Right atrium auricular region (tissue), 2 donors: ENCODE measurements around the gene BACH2. TPM values are rescaled to one million over a fixed set of nuclear protein-coding genes. Genes with fewer than 3 reads are reported as not detected.

Experiments used
- DNase-seq: peaks from one replicate; pipeline ENCODE4 v3.0.0-alpha.2; 2019; ENCODE audit warnings: low spot score
- H3K27ac ChIP-seq, 2 donors: fragments of 200-600 bp; sonication (generic); 1 replicate in 1 of 2; 2 replicates in 1 of 2; pipeline ENCODE4 v1.5.1; 2016 to 2019
- H3K27me3 ChIP-seq, 2 donors: fragments of 200-600 bp; sonication (generic); one replicate each; pipeline versions ENCODE4 v1.5.1 to v1.6.0; 2017 to 2019
- H3K36me3 ChIP-seq: fragments of 200-600 bp; sonication (generic); one replicate; pipeline ENCODE4 v1.5.1; 2016
- H3K4me1 ChIP-seq, 2 donors: fragments of 200-600 bp; sonication (generic); one replicate each; pipeline versions ENCODE4 v1.5.1 to v1.6.0; 2017 to 2019
- H3K4me3 ChIP-seq, 2 donors: fragments of 200-600 bp; sonication (generic); 1 replicate in 1 of 2; 2 replicates in 1 of 2; pipeline ENCODE4 v1.5.1; 2017 to 2019; ENCODE audit warnings: mild to moderate bottlenecking in 1 of 2, moderate library complexity in 1 of 2
- H3K9me3 ChIP-seq, 2 donors: fragments of 200-600 bp; sonication (generic); one replicate each; pipeline ENCODE4 v1.5.1; 2019
- total RNA-seq, 2 donors: library from RNA; depleted of rRNA; stranded (reverse); fragments of >200 nt; gene quantifications; one replicate each; pipeline ENCODE4 v1.1.0, GENCODE V29; 2016
- TF ChIP-seq, protein P1 (sequence below), 2 donors: fragments of 200-600 bp; sonication (generic); IDR thresholded peaks; one replicate each; pipeline ENCODE4 v1.5.1; 2019; ENCODE audit warnings: antibody characterized with exemption in 2 of 2

Gene BACH2
- total RNA-seq, 2 donors from 2014 or later, result 0.82 to 2.2 TPM

DNA sequence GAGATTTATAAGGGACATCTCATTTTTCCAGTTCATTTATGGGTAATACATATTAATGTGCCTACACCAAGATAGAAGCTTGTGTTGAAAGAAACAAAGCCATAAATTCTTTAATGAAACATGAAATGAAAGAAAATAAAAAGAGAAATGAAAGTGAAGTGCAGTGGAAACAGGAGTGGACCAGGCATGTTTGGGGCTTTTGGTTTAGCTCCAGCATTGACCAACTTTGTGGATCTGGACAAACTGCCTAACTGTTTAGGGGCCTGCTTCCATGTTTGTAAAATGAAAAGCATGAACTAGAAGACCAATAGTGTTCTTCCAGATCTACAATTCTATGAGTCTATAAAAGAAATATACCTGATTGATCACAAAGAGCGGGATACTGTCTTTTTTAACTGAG is 277.4 kb downstream of the BACH2 start:
- TF ChIP-seq, protein P1, sequence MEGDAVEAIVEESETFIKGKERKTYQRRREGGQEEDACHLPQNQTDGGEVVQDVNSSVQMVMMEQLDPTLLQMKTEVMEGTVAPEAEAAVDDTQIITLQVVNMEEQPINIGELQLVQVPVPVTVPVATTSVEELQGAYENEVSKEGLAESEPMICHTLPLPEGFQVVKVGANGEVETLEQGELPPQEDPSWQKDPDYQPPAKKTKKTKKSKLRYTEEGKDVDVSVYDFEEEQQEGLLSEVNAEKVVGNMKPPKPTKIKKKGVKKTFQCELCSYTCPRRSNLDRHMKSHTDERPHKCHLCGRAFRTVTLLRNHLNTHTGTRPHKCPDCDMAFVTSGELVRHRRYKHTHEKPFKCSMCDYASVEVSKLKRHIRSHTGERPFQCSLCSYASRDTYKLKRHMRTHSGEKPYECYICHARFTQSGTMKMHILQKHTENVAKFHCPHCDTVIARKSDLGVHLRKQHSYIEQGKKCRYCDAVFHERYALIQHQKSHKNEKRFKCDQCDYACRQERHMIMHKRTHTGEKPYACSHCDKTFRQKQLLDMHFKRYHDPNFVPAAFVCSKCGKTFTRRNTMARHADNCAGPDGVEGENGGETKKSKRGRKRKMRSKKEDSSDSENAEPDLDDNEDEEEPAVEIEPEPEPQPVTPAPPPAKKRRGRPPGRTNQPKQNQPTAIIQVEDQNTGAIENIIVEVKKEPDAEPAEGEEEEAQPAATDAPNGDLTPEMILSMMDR (IDR thresholded peaks at IDR 0.05), result no peak
- no peaks in the 10 kb centered on the region for H3K4me1 ChIP-seq
- no peak for DNase-seq
- H3K27ac ChIP-seq, result no peak overlapping the region
- H3K36me3 ChIP-seq, result no peaks in the 10 kb centered on the region
- no peaks in the 10 kb centered on the region for H3K9me3 ChIP-seq
- no peak overlapping the region for H3K4me3 ChIP-seq
- H3K27me3 ChIP-seq, result no peaks in the 10 kb centered on the region

DNA sequence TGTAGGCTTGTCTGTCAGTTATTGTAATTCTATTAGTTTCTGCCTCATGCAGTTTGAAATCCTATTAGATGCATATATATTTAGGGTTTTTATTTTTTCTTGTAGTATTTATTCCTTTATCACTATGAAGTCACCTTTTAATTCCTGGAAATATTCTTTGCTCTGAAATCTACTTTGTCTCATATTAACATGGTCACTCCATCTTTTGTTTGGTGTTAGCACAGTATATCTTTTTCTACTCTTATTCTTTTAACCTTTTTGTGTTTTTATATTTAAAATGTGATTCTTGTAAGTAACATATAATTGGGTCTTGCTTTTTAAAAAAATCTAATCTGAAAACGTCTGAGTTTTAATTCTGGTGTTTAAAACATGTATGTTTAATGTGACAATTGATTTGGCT is 280.8 kb downstream of the BACH2 start:
- no peak for DNase-seq
- H3K36me3 ChIP-seq, result no peaks in the 10 kb centered on the region
- H3K4me1 ChIP-seq, result no peaks in the 10 kb centered on the region
- TF ChIP-seq, protein P1 (IDR thresholded peaks at IDR 0.05), result no peak
- no peaks in the 10 kb centered on the region for H3K9me3 ChIP-seq
- H3K27ac ChIP-seq, result no peak overlapping the region
- no peaks in the 10 kb centered on the region for H3K27me3 ChIP-seq
- no peak overlapping the region for H3K4me3 ChIP-seq

DNA sequence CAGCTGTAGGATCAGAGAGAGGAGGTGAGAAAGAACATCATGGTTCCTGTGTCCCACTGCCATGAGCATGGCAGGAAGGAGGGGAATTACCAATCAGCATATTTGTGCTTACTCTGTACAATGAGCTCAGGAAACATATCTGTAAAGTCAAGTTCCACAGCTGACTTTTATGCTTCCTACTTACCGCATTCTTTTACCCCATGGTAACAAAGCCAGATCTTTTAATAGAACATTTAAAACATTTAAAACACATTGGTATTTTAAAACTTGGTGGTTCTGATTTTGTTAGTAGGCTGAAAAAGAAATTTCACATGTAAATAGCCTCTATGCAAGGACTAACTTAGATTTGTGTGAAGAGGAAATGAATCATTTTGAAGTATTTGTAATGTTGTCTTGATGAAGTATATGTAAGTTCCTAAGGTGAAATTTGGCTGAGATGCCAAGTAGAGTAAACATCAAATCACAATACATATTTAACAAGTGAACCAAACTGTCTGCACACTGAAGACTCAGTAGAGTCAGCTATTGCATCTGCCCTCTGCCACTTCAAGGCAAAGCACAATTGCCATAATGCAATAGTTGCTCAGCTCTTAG is 287.6 kb downstream of the BACH2 start:
- no peak for DNase-seq
- TF ChIP-seq, protein P1 (IDR thresholded peaks at IDR 0.05), result no peak

DNA sequence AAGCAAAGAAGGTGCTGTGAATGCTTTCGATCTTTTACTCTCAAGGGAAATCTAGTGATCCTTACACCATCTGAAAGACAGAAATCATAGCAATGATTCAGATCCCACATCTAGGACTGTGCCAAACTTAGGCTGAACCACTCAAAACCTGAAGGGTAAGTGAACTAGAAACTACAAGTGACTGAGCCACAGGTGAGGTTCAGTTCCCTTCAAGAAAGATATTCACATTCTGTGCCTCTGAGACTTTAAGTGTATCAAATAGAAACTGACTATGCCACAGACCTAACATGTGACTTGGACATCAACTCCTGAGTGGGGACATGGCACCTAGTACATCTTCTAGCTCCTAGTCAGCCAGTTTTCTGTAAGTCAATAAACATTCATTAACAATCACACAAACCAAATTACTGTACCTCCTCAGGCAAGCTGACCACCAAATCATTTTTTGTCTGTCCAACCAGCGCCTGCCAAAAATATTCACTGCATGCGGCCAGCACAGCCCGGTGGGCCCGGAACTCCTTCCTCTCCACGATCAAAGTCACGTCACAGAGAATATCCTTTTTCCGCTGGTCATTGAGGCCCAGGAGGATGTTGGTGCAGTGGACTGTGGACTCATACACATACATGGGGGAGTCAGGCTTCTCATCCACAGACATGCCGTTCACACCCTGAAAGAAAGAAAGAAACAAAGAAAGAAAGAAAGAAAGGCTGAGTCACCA is 288.3 kb downstream of the BACH2 start:
- no peak for DNase-seq
- H3K27ac ChIP-seq, result no peak overlapping the region
- no peaks in the 10 kb centered on the region for H3K4me1 ChIP-seq
- TF ChIP-seq, protein P1 (IDR thresholded peaks at IDR 0.05), result no peak
- no peaks in the 10 kb centered on the region for H3K9me3 ChIP-seq
- H3K4me3 ChIP-seq, result no peak overlapping the region
- H3K36me3 ChIP-seq, result no peaks in the 10 kb centered on the region
- no peaks in the 10 kb centered on the region for H3K27me3 ChIP-seq

More for the DNA sequence above, 287.6 kb downstream of the BACH2 start:
- Histone ChIP-seq H3K9me3 (no peaks in the 10 kb centered on the region), H3K27me3 (no peaks in the 10 kb centered on the region), H3K27ac (no peak overlapping the region), H3K36me3 (no peaks in the 10 kb centered on the region), H3K4me1 (no peaks in the 10 kb centered on the region), H3K4me3 (no peak overlapping the region)

DNA sequence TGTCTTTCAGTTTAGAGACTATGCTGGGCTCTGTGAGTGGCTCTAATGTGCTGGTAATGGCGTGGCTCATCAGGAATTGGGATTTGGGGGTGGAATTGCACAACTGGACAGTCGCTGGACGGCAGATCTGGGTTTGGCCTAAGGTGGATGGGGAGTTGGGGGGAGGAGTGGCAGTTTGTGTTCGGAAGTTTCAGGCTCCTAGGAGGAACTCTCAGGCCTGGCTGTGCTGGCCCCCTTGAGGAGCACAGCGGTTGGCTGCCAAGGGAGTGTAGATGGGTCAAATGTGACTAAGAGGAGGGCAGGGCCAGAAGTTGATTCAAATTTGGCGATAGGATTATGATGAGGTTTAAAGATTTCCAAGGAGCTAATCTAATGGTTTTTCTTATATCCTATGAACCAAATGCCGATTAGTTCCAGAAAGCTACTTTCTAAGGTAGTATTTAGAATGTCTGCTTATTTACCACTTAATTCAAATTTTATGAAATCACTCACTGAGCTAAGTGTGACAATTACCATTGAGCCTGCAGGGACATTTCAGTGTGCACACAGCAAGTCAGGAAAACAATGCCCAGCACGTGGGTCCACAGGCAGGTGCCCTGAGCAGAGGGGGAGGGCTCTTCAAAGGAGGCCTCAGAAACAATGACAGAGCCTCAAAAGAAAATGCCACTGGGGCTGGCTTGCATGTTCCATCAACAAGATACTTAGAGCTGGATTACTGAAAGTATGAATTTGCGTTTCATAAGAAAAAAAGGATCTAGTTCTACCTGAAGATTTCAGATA is 291.4 kb downstream of the BACH2 start:
- peaks cover 0 to 7% of the 10 kb centered on the region in 2 donors for H3K4me1 ChIP-seq
- H3K27me3 ChIP-seq, result no peaks in the 10 kb centered on the region
- no peak for DNase-seq
- no peaks in the 10 kb centered on the region for H3K9me3 ChIP-seq
- H3K27ac ChIP-seq, result no peak overlapping the region
- no peaks in the 10 kb centered on the region for H3K36me3 ChIP-seq
- no peak overlapping the region for H3K4me3 ChIP-seq
- TF ChIP-seq, protein P1 (IDR thresholded peaks at IDR 0.05), result no peak
